HL-60 (cell line): Measurements from ENCODE around the gene TNIK.
A peak's percentile ranks its signal among the peaks of the same experiment; 100 is the strongest.

ENCODE experiments used
- DNase-seq, 2 experiments: peaks; one replicate each; pipeline ENCODE4 v3.0.0-alpha.2; 2010 to 2020; ENCODE audit warnings: low read depth in 1 of 2, low spot score in 1 of 2
- H3K27ac ChIP-seq: fragments of 250-450 bp; sonication (Bioruptor Pico); replicated peaks from 2 replicates; pipeline ENCODE4 v1.5.1; 2020; ENCODE audit warnings: mild to moderate bottlenecking, moderate library complexity
- H3K27me3 ChIP-seq: fragments of 250-450 bp; sonication (Bioruptor Pico); 2 replicates; pipeline ENCODE4 v1.5.1; 2021; ENCODE audit warnings: mild to moderate bottlenecking, moderate library complexity; ENCODE audit not compliant: insufficient read depth, poor library complexity, severe bottlenecking
- H3K4me3 ChIP-seq: replicated peaks from 2 replicates; pipeline ENCODE4 v1.5.1; 2011; ENCODE audit warnings: mild to moderate bottlenecking, control low read depth, low read length; ENCODE audit not compliant: insufficient read depth
- CTCF ChIP-seq: IDR thresholded peaks from one replicate; pipeline ENCODE4 v1.5.1; 2011; ENCODE audit warnings: low read length, control low read depth, inconsistent platforms; ENCODE audit not compliant: insufficient read depth
- GABPA ChIP-seq: IDR thresholded peaks from 2 replicates; pipeline ENCODE4 v1.6.1; 2012; ENCODE audit warnings: low read depth
- POLR2AphosphoS5 ChIP-seq: IDR thresholded peaks from 2 replicates; pipeline ENCODE4 v1.6.1; 2012; ENCODE audit warnings: low read depth
- REST ChIP-seq: IDR thresholded peaks from 2 replicates; pipeline ENCODE4 v1.6.1; 2012; ENCODE audit warnings: low read depth; ENCODE audit not compliant: insufficient replicate concordance
- SPI1 ChIP-seq: IDR thresholded peaks from 2 replicates; pipeline ENCODE4 v1.6.1; 2012; ENCODE audit warnings: low read depth, mild to moderate bottlenecking, borderline replicate concordance

TNIK gene

GRCh38 chr3:171165983-171166382 is 294.2 kb downstream of the TNIK start:
- Histone ChIP-seq H3K4me3 (no peak overlapping the region), H3K27ac (no peak overlapping the region), H3K27me3 (no peaks in the 10 kb centered on the region)
- no peak for TF ChIP-seq GABPA
- TF ChIP-seq POLR2AphosphoS5: no peak
- TF ChIP-seq REST: no peak
- no peak for DNase-seq

- Histone ChIP-seq H3K4me3 (no peak overlapping the region), H3K27ac (no peak overlapping the region), H3K27me3 (no peaks in the 10 kb centered on the region)
- no peak for DNase-seq
- TF ChIP-seq REST: no peak
Measured at GRCh38 chr3:171165499-171165921, 294.7 kb downstream of the TNIK start.

GRCh38 chr3:171164067-171164465 is 296.1 kb downstream of the TNIK start:
- DNase-seq: no peak
- H3K27me3 ChIP-seq: no peaks in the 10 kb centered on the region
- TF ChIP-seq GABPA: no peak
- TF ChIP-seq POLR2AphosphoS5: no peak
- no peak for TF ChIP-seq SPI1
- no peak for TF ChIP-seq REST
- no peak overlapping the region for H3K4me3 ChIP-seq
- no peak overlapping the region for H3K27ac ChIP-seq

- TF ChIP-seq CTCF (peak; percentile 40), SPI1 (no peak)
- DNase-seq: peak in 1 of 2 experiments; percentile 11
Measured at GRCh38 chr3:171163101-171164066, 296.8 kb downstream of the TNIK start.

More at GRCh38 chr3:171163101-171164066, 296.8 kb downstream of the TNIK start:
- H3K27me3 ChIP-seq: no peaks in the 10 kb centered on the region
- no peak overlapping the region for H3K27ac ChIP-seq
- no peak overlapping the region for H3K4me3 ChIP-seq
